ENCODE data around the gene DDAH2. TPM values are rescaled to one million over a fixed set of nuclear protein-coding genes. Genes with fewer than 3 reads are reported as not detected.

The DDAH2 gene
- total and polyA plus RNA-seq, 10 of the 15 experiments (the other 5 are each of a cell fraction or from before 2014, with no cell fraction given) = 0.35 to 9.9 (median 6.2) TPM

DNA sequence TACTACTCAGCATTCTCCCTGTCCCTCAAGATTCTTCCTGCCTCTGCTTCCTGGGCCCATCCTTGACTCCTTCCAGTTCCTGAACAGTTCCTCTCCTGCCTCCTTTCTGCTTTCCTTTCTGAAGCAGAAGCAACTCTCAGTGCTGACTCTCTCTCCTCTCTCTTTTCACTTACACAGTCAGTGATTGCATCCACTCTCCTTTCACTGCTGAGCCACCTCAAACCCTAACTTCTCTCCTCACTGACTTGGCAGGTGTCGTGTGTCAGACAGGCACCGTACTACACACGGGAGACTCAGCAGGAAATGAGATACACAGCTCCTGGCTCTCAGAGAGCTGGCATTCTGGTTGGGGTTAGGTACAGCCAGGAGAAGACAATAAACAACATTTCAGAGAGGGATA, 31.5 kb downstream of the DDAH2 start:
- CTCF ChIA-PET = interaction anchor here (0.7 to 2.7 kb wide), 2 partner anchors 72 to 197 kb away, joined by 3 to 8 read pairs; no protein-coding TSS in a partner anchor
- no peak overlapping the region for H3K4me3 ChIP-seq
- no peak overlapping the region for H3K9ac ChIP-seq (ENCODE audit: control insufficient read depth, insufficient read depth, low read length)
- 16% methylated on average over 3 of the region's 3 CpGs for WGBS (ENCODE audit: insufficient coverage, insufficient replicate concordance, low lambda C conversion rate, missing lambda C conversion rate)
- FAIRE-seq (no peak), DNase-seq (ENCODE audit: low read depth, low spot score) (no peak), ATAC-seq (peak; percentile 22; the same call in 2 of the 3 replicates)
- H3K4me2 ChIP-seq (ENCODE audit: control insufficient read depth, insufficient read depth) = no peak overlapping the region
- no peaks in the 10 kb centered on the region for H3K27me3 ChIP-seq (replicated peaks in 1 of 2; ENCODE audit: control insufficient read depth in 2 of 2, insufficient read depth in 2 of 2, low read length in 1 of 2)
- H3K27ac ChIP-seq (ENCODE audit: control insufficient read depth, insufficient read depth) = no peak overlapping the region
- H3K4me1 ChIP-seq (ENCODE audit: control insufficient read depth, insufficient read depth, low read length) = peaks cover 9% of the 10 kb centered on the region; the same call in 1 of the 2 replicates
- TSS peak; percentile 20 for BruUV-seq (replicated peaks)
- TF ChIP-seq HDGF (IDR thresholded peaks at IDR 0.05) (no peak), POLR2A (IDR thresholded peaks at IDR 0.05; ENCODE audit: low read depth, low read length) (no peak), ZNF384 (IDR thresholded peaks at IDR 0.05; ENCODE audit: borderline replicate concordance, low read depth, low read length) (no peak)
- POLR2A ChIA-PET = interaction anchor here (0.7 kb wide), 1 partner anchor 33 kb away, joined by 3 read pairs; no protein-coding TSS in a partner anchor
- no peak overlapping the region for H2AFZ ChIP-seq (ENCODE audit: control insufficient read depth, low read depth, low read length)
- H3K79me2 ChIP-seq (ENCODE audit: control insufficient read depth, insufficient read depth, low read length) = peaks cover 14% of the 10 kb centered on the region
- H3K9me3 ChIP-seq (replicated peaks; ENCODE audit: control insufficient read depth, insufficient read depth, low read length) = no peaks in the 10 kb centered on the region
- SMC1A ChIA-PET (ENCODE audit: uncharacterized antibody, unreplicated experiment) = no interaction called here
- in situ Hi-C loops (cut with MboI) (no loop called here), intact Hi-C loops (cut with micrococcal nuclease; ENCODE audit: unreplicated experiment) (no loop called here)
- RAD21 ChIA-PET (ENCODE audit: unreplicated experiment) = interaction anchor here (0.6 kb wide), 1 partner anchor 191 kb away, joined by 4 read pairs; no protein-coding TSS in a partner anchor
- no peaks in the 10 kb centered on the region for H4K20me1 ChIP-seq (ENCODE audit: control insufficient read depth, insufficient read depth)
- H3K36me3 ChIP-seq (ENCODE audit: control insufficient read depth in 2 of 2, insufficient read depth in 2 of 2, low read length in 1 of 2) = peaks cover 8 to 16% of the 10 kb centered on the region in 2 experiments

GRCh38 chr6:31693535-31693934, 35.6 kb downstream of the DDAH2 start:
- Histone ChIP-seq H3K79me2 (ENCODE audit: control insufficient read depth, insufficient read depth, low read length) (no peaks in the 10 kb centered on the region), H3K9me3 (replicated peaks; ENCODE audit: control insufficient read depth, insufficient read depth, low read length) (no peaks in the 10 kb centered on the region), H2AFZ (ENCODE audit: control insufficient read depth, low read depth, low read length) (no peak overlapping the region), H3K27ac (ENCODE audit: control insufficient read depth, insufficient read depth) (no peak overlapping the region), H4K20me1 (ENCODE audit: control insufficient read depth, insufficient read depth) (no peaks in the 10 kb centered on the region), H3K4me1 (ENCODE audit: control insufficient read depth, insufficient read depth, low read length) (no peaks in the 10 kb centered on the region), H3K36me3 (ENCODE audit: control insufficient read depth in 2 of 2, insufficient read depth in 2 of 2, low read length in 1 of 2) (peaks cover 17 to 29% of the 10 kb centered on the region in 2 experiments), H3K4me2 (ENCODE audit: control insufficient read depth, insufficient read depth) (no peak overlapping the region), H3K4me3 (no peak overlapping the region), H3K27me3 (replicated peaks in 1 of 2; ENCODE audit: control insufficient read depth in 2 of 2, insufficient read depth in 2 of 2, low read length in 1 of 2) (no peaks in the 10 kb centered on the region), H3K9ac (ENCODE audit: control insufficient read depth, insufficient read depth, low read length) (no peak overlapping the region)
- ChIA-PET POLR2A (interaction anchor here (0.6 to 2.2 kb wide), 3 partner anchors 27 to 72 kb away, joined by 4 to 7 read pairs (median 5); no protein-coding TSS in a partner anchor), SMC1A (ENCODE audit: uncharacterized antibody, unreplicated experiment) (interaction anchor here (0.6 to 1.7 kb wide), 4 partner anchors 9 to 601 kb away, joined by 3 read pairs; partner anchors contain the start of gene LY6G6F), CTCF (interaction anchor here (0.7 to 2.1 kb wide), 2 partner anchors 10 to 13 kb away, joined by 3 to 4 read pairs; partner anchors contain the start of gene ABHD16A), RAD21 (ENCODE audit: unreplicated experiment) (no interaction called here)
- no peak for ATAC-seq
- no TSS peak for BruUV-seq (replicated peaks)
- DNase-seq (ENCODE audit: low read depth, low spot score) = no peak
- 85% methylated on average over 6 of the region's 6 CpGs for WGBS (ENCODE audit: insufficient coverage, insufficient replicate concordance, low lambda C conversion rate, missing lambda C conversion rate)
- no peak for TF ChIP-seq ASH2L (IDR thresholded peaks at IDR 0.05; ENCODE audit: borderline replicate concordance, low read depth)
- no peak for TF ChIP-seq E2F4 (IDR thresholded peaks at IDR 0.05; ENCODE audit: low read depth, low read length)
- no peak for TF ChIP-seq NR2F1 (conservative IDR thresholded peaks at IDR 0.05)
- TF ChIP-seq SPI1 (IDR thresholded peaks at IDR 0.05; ENCODE audit: borderline replicate concordance, insufficient read depth, low read depth, low read length) = no peak
- no peak for TF ChIP-seq MEF2B (IDR thresholded peaks at IDR 0.05; ENCODE audit: partially characterized antibody, poor library complexity, severe bottlenecking)
- TF ChIP-seq SIX5 (IDR thresholded peaks at IDR 0.05; ENCODE audit: low read depth, low read length, severe bottlenecking) = no peak
- no peak for TF ChIP-seq TARDBP (IDR thresholded peaks at IDR 0.05; ENCODE audit: borderline replicate concordance)
- TF ChIP-seq, protein P1, sequence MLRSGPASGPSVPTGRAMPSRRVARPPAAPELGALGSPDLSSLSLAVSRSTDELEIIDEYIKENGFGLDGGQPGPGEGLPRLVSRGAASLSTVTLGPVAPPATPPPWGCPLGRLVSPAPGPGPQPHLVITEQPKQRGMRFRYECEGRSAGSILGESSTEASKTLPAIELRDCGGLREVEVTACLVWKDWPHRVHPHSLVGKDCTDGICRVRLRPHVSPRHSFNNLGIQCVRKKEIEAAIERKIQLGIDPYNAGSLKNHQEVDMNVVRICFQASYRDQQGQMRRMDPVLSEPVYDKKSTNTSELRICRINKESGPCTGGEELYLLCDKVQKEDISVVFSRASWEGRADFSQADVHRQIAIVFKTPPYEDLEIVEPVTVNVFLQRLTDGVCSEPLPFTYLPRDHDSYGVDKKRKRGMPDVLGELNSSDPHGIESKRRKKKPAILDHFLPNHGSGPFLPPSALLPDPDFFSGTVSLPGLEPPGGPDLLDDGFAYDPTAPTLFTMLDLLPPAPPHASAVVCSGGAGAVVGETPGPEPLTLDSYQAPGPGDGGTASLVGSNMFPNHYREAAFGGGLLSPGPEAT (IDR thresholded peaks at IDR 0.05; ENCODE audit: low read depth) = no peak
- no peak for TF ChIP-seq HDGF (IDR thresholded peaks at IDR 0.05)
- TF ChIP-seq POLR2AphosphoS2 (IDR thresholded peaks at IDR 0.05; ENCODE audit: low read depth, low read length) = no peak
- TF ChIP-seq POLR2AphosphoS5 (IDR thresholded peaks at IDR 0.05; ENCODE audit: low read length) = no peak
- no peak for TF ChIP-seq ESRRA (IDR thresholded peaks at IDR 0.05; ENCODE audit: low read length)
- FAIRE-seq = no peak
- intact Hi-C loops (cut with micrococcal nuclease; ENCODE audit: unreplicated experiment) = no loop called here
- in situ Hi-C loops (cut with MboI) = no loop called here
